Measurements from ENCODE around the gene MAP4K2.

- TF ChIP-seq CTCF (IDR thresholded peaks at IDR 0.05; ENCODE audit: borderline replicate concordance, extremely low read depth, low read length, poor library complexity, severe bottlenecking) (no peak), EZH2 (IDR thresholded peaks at IDR 0.05; ENCODE audit: borderline replicate concordance, low read depth, low read length, severe bottlenecking) (no peak)
Measured at GRCh38 chr11:64762277-64762673, 40.7 kb downstream of the MAP4K2 start.
